RWPE1 (cell line): ENCODE results near the gene NR2F1.

Source experiments
- CTCF ChIA-PET: fragments of 350-600 bp; sonication (Branson Sonifier 250); formaldehyde crosslinking; extraction: SDS; loops from one replicate; lab custom pipeline; 2021; lab: Yijun Ruan, JAX
- POLR2A ChIA-PET: fragments of 400-600 bp; formaldehyde crosslinking; extraction: SDS; loops from one replicate; lab custom pipeline; 2020; ENCODE audit warnings: antibody characterized with exemption; ENCODE audit not compliant: low non-redundant PET; lab: Yijun Ruan, JAX
- DNase-seq: peaks from one replicate; pipeline ENCODE4 v3.0.0; 2012; ENCODE audit warnings: low spot score
- H3K27ac ChIP-seq: fragments of 450-650 bp; 2 replicates; pipeline ENCODE4 v1.5.1; 2017
- CTCF ChIP-seq: fragments of 450-650 bp; conservative IDR thresholded peaks from 2 replicates; pipeline ENCODE4 v1.5.1; 2017; ENCODE audit warnings: low read depth, mild to moderate bottlenecking

The NR2F1 gene

GRCh38 chr5:93577854-93578812 lies 4.9 kb upstream of the NR2F1 start:
- no peak for TF ChIP-seq CTCF
- CTCF ChIA-PET, result interaction anchor here (1.3 kb wide), 1 partner anchor 222 kb away, joined by 3 read pairs; no protein-coding TSS in a partner anchor
- no peak overlapping the region for H3K27ac ChIP-seq
- POLR2A ChIA-PET, result no interaction called here
- no peak for DNase-seq

GRCh38 chr5:93578813-93579691 lies 4.0 kb upstream of the NR2F1 start:
- ChIA-PET CTCF (interaction anchor here (0.6 to 1.3 kb wide), 3 partner anchors 222 to 890 kb away, joined by 3 to 5 read pairs (median 3); no protein-coding TSS in a partner anchor), POLR2A (no interaction called here)
- no peak overlapping the region for H3K27ac ChIP-seq
- no peak for TF ChIP-seq CTCF
- no peak for DNase-seq

GRCh38 chr5:93579692-93580062 lies 3.3 kb upstream of the NR2F1 start:
- no peak for DNase-seq
- no peak for TF ChIP-seq CTCF
- POLR2A ChIA-PET, result no interaction called here
- CTCF ChIA-PET, result interaction anchor here (0.6 to 1.3 kb wide), 2 partner anchors 221 to 331 kb away, joined by 3 read pairs; no protein-coding TSS in a partner anchor
- no peak overlapping the region for H3K27ac ChIP-seq

- DNase-seq, result peak; percentile 34
- ChIA-PET CTCF (interaction anchor here (0.6 to 0.9 kb wide), 3 partner anchors 21 to 221 kb away, joined by 3 to 4 read pairs (median 4); no protein-coding TSS in a partner anchor), POLR2A (no interaction called here)
- TF ChIP-seq CTCF, result no peak
- no peak overlapping the region for H3K27ac ChIP-seq
Observed at GRCh38 chr5:93580063-93580926, 2.7 kb upstream of the NR2F1 start.

- no peak for TF ChIP-seq CTCF
- ChIA-PET POLR2A (no interaction called here), CTCF (interaction anchor here (0.6 to 0.9 kb wide), 7 partner anchors 22 to 760 kb away, joined by 3 to 4 read pairs (median 3); no protein-coding TSS in a partner anchor)
- H3K27ac ChIP-seq, result no peak within 1 kb of the TSS
- peak; percentile 28 for DNase-seq
Observed at GRCh38 chr5:93580927-93581445, 2.0 kb upstream of the NR2F1 start, which contains the start of gene NR2F1-AS1. Gene NR2F1-AS1, minus strand, starts transcription at chr5:93581219.
